Smooth muscle cell (in vitro differentiated cells): ENCODE measurements around the gene AGBL4. TPM values are rescaled to one million over a fixed set of nuclear protein-coding genes. Genes with fewer than 3 reads are reported as not detected.

Experiments
- DNase-seq: peaks from one replicate; lab custom pipeline; 2025; ENCODE audit not compliant: unreplicated experiment; lab: John Stamatoyannopoulos, UW
- H2AFZ ChIP-seq: fragments of 200-600 bp; sonication (generic); 2 replicates; pipeline ENCODE4 v1.6.0; 2016; ENCODE audit warnings: antibody characterized with exemption, low read depth, mild to moderate bottlenecking
- H3F3A ChIP-seq: fragments of 200-600 bp; sonication (generic); 2 replicates; pipeline ENCODE4 v1.6.0; 2017; ENCODE audit warnings: antibody characterized with exemption, low read depth
- H3K27ac ChIP-seq: fragments of 200-600 bp; sonication (generic); 2 replicates; pipeline ENCODE4 v1.5.1; 2016; ENCODE audit warnings: low read depth, mild to moderate bottlenecking
- H3K27me3 ChIP-seq: fragments of 200-600 bp; sonication (generic); 2 replicates; pipeline ENCODE4 v1.6.1; 2016; ENCODE audit warnings: low read depth, mild to moderate bottlenecking
- H3K36me3 ChIP-seq: fragments of 200-600 bp; sonication (generic); 2 replicates; pipeline ENCODE4 v1.5.1; 2016; ENCODE audit warnings: low read depth
- H3K4me1 ChIP-seq: fragments of 200-600 bp; sonication (generic); 2 replicates; pipeline ENCODE4 v1.5.1; 2016; ENCODE audit warnings: low read depth
- H3K4me2 ChIP-seq: fragments of 200-600 bp; sonication (generic); 2 replicates; pipeline ENCODE4 v1.6.0; 2016; ENCODE audit warnings: mild to moderate bottlenecking
- H3K4me3 ChIP-seq: fragments of 200-600 bp; sonication (generic); 2 replicates; pipeline ENCODE4 v1.5.1; 2016; ENCODE audit warnings: mild to moderate bottlenecking
- H3K79me2 ChIP-seq: fragments of 200-600 bp; sonication (generic); 2 replicates; pipeline ENCODE4 v1.6.0; 2016; ENCODE audit warnings: low read depth, mild to moderate bottlenecking
- H3K9ac ChIP-seq: fragments of 200-600 bp; sonication (generic); 2 replicates; pipeline ENCODE4 v1.6.0; 2016; ENCODE audit warnings: low read depth
- H3K9me3 ChIP-seq: fragments of 200-600 bp; sonication (generic); replicated peaks from 2 replicates; pipeline ENCODE4 v1.5.1; 2016; ENCODE audit warnings: low read depth
- H4K20me1 ChIP-seq: fragments of 200-600 bp; sonication (generic); 2 replicates; pipeline ENCODE4 v1.6.0; 2016; ENCODE audit warnings: low read depth
- CTCF ChIP-seq: fragments of 200-600 bp; sonication (generic); IDR thresholded peaks from 2 replicates; pipeline ENCODE4 v1.5.1; 2017; ENCODE audit warnings: borderline replicate concordance, mild to moderate bottlenecking, antibody characterized with exemption; ENCODE audit not compliant: insufficient read depth, poor library complexity, severe bottlenecking
- WGBS: methylation state at CpG from one replicate; pipeline ENCODE4 v1.1.7; 2016; ENCODE audit warnings: low lambda C conversion rate; 5-methylcytosine and 5-hydroxymethylcytosine counted together
- polyA plus RNA-seq: library from polyadenylated mRNA; unstranded; fragments of >200 nt; fragmentation: Nextera tagmentation; extraction: Ambion mirVana; gene quantifications from 2 replicates; pipeline ENCODE4 v1.2.1, GENCODE V29; 2016
- total RNA-seq: library from RNA; depleted of rRNA; stranded (reverse); fragments of >200 nt; gene quantifications from 2 replicates; pipeline ENCODE4 v1.2.3, GENCODE V29; 2014

The AGBL4 gene
- total and polyA plus RNA-seq, 2 experiments from 2014 or later = 0.29 TPM; not detected in 1

- no peak for TF ChIP-seq CTCF
- no peaks in the 10 kb centered on the region for H3K79me2 ChIP-seq
- no peak overlapping the region for H3K9ac ChIP-seq
Observed at GRCh38 chr1:49252917-49253316, 770.8 kb downstream of the AGBL4 start.

GRCh38 chr1:49251019-49251784 lies 772.6 kb downstream of the AGBL4 start:
- Histone ChIP-seq H3K4me2 (no peak overlapping the region), H3K27me3 (no peaks in the 10 kb centered on the region), H3K79me2 (no peaks in the 10 kb centered on the region), H4K20me1 (no peaks in the 10 kb centered on the region), H3K36me3 (no peaks in the 10 kb centered on the region), H3K9me3 (peaks cover 8% of the 10 kb centered on the region), H3K27ac (no peak overlapping the region), H3K4me1 (no peaks in the 10 kb centered on the region), H3K4me3 (no peak overlapping the region), H2AFZ (no peak overlapping the region), H3F3A (no peaks in the 10 kb centered on the region), H3K9ac (no peak overlapping the region)
- whole genome bisulfite sequencing = 86% methylated on average over 2 of the region's 2 CpGs
- no peak for DNase-seq
- TF ChIP-seq CTCF = no peak

More at GRCh38 chr1:49252917-49253316, 770.8 kb downstream of the AGBL4 start:
- no peak overlapping the region for H3K4me3 ChIP-seq
- H4K20me1 ChIP-seq = no peaks in the 10 kb centered on the region
- no peaks in the 10 kb centered on the region for H3K27me3 ChIP-seq
- no peak for DNase-seq
- H3K27ac ChIP-seq = no peak overlapping the region
- peaks cover 8% of the 10 kb centered on the region for H3K9me3 ChIP-seq
- H3K4me1 ChIP-seq = no peaks in the 10 kb centered on the region
- no peak overlapping the region for H2AFZ ChIP-seq
- no peaks in the 10 kb centered on the region for H3F3A ChIP-seq
- no peak overlapping the region for H3K4me2 ChIP-seq
- H3K36me3 ChIP-seq = no peaks in the 10 kb centered on the region

GRCh38 chr1:49240709-49241221 lies 783.0 kb downstream of the AGBL4 start:
- Histone ChIP-seq H3K79me2 (no peaks in the 10 kb centered on the region), H3K27me3 (no peaks in the 10 kb centered on the region), H3K4me2 (no peak overlapping the region), H4K20me1 (no peaks in the 10 kb centered on the region), H3K4me3 (no peak overlapping the region), H3K9me3 (peaks cover 5% of the 10 kb centered on the region), H2AFZ (no peak overlapping the region), H3K9ac (no peak overlapping the region), H3F3A (no peaks in the 10 kb centered on the region), H3K4me1 (no peaks in the 10 kb centered on the region), H3K27ac (no peak overlapping the region), H3K36me3 (no peaks in the 10 kb centered on the region)
- 62% methylated on average over 1 of the region's 1 CpG for WGBS
- no peak for TF ChIP-seq CTCF
- DNase-seq = no peak

GRCh38 chr1:49234988-49235387 lies 788.8 kb downstream of the AGBL4 start:
- H3F3A ChIP-seq = no peaks in the 10 kb centered on the region
- 68% methylated on average over 1 of the region's 1 CpG for WGBS
- no peak overlapping the region for H3K4me3 ChIP-seq
- no peak overlapping the region for H3K4me2 ChIP-seq
- H4K20me1 ChIP-seq = no peaks in the 10 kb centered on the region
- H3K27me3 ChIP-seq = no peaks in the 10 kb centered on the region
- DNase-seq = no peak
- H3K4me1 ChIP-seq = no peaks in the 10 kb centered on the region
- no peak for TF ChIP-seq CTCF
- H3K79me2 ChIP-seq = no peaks in the 10 kb centered on the region
- no peak overlapping the region for H3K9ac ChIP-seq
- no peaks in the 10 kb centered on the region for H3K36me3 ChIP-seq
- no peak overlapping the region for H2AFZ ChIP-seq
- H3K9me3 ChIP-seq = peaks cover 5% of the 10 kb centered on the region
- H3K27ac ChIP-seq = no peak overlapping the region
